GM19324 (cell line): ENCODE results near the gene IFNW1.
"Not testable (repeated sequence)": the region's sequence is repeated elsewhere in the genome, so short reads cannot be mapped to it uniquely, and the experiment has no call there.

ENCODE experiments used
- ATAC-seq: cut with Tn5 transposase; IDR thresholded peaks from one replicate; pipeline ENCODE4 v1.9.1; 2021; ENCODE audit warnings: mild to moderate bottlenecking, moderate library complexity; ENCODE audit not compliant: unreplicated experiment, low FRiP score

Gene IFNW1

GRCh38 chr9:21141427-21141882, at the start of gene IFNW1:
TSS of gene IFNW1 (minus strand) at chr9:21141832. CDS start at chr9:21141570, 262 bp downstream.
- no peak for ATAC-seq

- ATAC-seq, result not testable (repeated sequence)
Measured at GRCh38 chr9:21187487-21187886, 45.9 kb upstream of the IFNW1 start, which contains the start of gene IFNA4. TSS of gene IFNA4 (minus strand) at chr9:21187587. CDS start at chr9:21187531, 56 bp downstream.

- ATAC-seq, result peak; percentile 94
Measured at GRCh38 chr9:21182810-21183736, 41.4 kb upstream of the IFNW1 start.

- no peak for ATAC-seq
Measured at GRCh38 chr9:21174671-21175070, 33.0 kb upstream of the IFNW1 start.

GRCh38 chr9:21172156-21172555, 30.5 kb upstream of the IFNW1 start:
- ATAC-seq, result no peak

GRCh38 chr9:21171351-21171750, 29.7 kb upstream of the IFNW1 start:
- no peak for ATAC-seq

DNA sequence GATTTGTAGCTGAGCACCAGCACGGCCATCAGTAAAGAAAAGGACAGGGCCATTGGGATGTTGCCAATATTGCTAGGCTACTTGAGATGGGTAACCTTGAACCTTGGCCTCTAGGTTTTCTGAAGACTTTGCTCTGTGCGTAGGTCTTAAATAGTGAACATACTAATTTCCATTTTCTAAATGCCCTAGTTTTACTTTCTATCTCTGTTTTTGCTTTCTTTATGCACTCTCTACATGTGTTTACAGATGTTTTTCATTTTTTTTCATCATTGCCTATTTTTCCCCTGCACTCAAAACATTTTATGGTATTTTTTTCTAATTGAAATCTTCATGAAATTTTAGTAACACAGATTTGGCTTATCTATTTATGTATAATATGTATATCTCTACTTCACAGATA, 24.9 kb upstream of the IFNW1 start, which contains the start of gene IFNA21:
IFNA21 (minus strand) TSS at position 101 of the 400 bp plus-strand sequence; CDS start at position 53, 48 bp downstream.
- not testable (repeated sequence) for ATAC-seq

DNA sequence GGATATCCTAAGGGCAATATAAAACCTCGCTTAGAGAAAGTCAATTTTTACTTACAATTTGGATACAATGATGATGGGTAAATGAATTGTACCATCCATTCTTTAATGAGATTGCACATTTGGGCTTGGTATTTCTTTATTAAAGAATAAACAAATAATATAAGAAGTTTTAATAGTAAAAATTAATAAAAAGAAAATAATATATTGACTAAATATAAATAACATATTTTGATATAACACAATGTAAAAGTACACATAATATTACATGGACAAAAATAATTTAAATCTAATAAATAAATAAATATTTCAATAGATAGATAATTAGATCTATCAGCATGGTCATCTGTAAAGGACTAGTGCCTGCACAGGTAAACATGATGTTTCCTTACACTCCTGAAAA, 23.9 kb upstream of the IFNW1 start:
- ATAC-seq, result no peak

DNA sequence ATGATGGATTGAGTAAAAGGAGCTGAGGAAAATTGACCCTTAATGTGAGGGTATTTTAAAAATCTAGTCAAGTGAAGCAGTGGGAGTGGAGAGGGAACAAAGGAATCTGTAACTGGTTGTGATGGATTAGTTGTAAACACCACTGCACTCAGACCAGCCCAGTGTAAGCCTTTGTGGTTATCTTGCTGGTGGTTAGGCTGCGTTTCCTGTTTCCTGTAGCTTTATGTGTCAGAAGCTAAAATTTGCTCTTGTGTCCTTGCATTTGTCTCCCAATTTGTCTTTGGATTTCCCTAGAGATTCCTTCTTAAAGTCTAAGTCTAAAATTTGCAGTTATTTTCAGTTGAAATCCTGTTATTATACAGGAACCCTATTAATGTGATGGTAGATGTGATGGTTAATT, 18.5 kb upstream of the IFNW1 start:
- peak; percentile 68 for ATAC-seq

- ATAC-seq, result no peak
Measured at GRCh38 chr9:21155501-21155900, 13.9 kb upstream of the IFNW1 start.

GRCh38 chr9:21154018-21154608, 12.5 kb upstream of the IFNW1 start:
- ATAC-seq, result peak; percentile 81

- ATAC-seq, result peak; percentile 34
Measured at GRCh38 chr9:21153336-21154017, 11.8 kb upstream of the IFNW1 start.

- peak; percentile 73 for ATAC-seq
Measured at GRCh38 chr9:21144603-21145002, 3.0 kb upstream of the IFNW1 start.

GRCh38 chr9:21137020-21137419, 4.6 kb downstream of the IFNW1 start:
- no peak for ATAC-seq

DNA sequence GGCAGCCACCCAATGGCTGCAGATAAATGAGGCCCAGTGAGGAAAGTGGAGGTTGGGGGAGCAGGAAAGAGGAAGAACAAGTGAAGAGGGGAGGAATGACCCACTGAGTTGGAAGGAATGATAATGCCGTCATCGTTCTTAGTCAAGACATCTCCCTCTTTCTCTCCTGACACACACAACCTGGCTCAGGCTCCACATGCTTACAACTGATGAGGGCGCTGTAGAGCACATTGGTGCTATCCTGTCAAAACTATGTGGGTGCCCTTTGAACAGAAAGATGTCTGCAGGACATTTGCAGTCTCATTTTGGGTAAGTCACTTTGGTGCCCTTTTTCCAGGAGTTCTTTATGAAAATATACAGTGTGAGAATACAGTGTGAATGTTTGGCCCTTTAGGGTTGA, 5.9 kb downstream of the IFNW1 start:
- ATAC-seq, result no peak

DNA sequence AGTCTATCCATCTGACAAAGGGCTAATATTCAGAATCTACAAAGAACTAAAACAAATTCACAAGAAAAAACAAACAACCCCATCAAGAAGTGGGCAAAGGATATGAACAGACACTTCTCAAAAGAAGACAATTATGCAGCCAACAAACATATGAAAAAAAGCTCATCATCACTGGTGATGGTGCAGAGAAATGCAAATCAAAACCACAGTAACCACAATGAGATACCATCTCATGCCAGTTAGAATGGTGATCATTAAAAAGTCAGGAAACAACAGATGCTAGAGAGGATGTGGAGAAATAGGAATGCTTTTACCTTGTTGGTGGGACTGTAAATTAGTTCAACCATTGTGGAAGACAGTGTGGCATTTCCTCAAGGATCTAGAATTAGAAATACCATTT, 13.4 kb downstream of the IFNW1 start:
- ATAC-seq, result not testable (repeated sequence)

DNA sequence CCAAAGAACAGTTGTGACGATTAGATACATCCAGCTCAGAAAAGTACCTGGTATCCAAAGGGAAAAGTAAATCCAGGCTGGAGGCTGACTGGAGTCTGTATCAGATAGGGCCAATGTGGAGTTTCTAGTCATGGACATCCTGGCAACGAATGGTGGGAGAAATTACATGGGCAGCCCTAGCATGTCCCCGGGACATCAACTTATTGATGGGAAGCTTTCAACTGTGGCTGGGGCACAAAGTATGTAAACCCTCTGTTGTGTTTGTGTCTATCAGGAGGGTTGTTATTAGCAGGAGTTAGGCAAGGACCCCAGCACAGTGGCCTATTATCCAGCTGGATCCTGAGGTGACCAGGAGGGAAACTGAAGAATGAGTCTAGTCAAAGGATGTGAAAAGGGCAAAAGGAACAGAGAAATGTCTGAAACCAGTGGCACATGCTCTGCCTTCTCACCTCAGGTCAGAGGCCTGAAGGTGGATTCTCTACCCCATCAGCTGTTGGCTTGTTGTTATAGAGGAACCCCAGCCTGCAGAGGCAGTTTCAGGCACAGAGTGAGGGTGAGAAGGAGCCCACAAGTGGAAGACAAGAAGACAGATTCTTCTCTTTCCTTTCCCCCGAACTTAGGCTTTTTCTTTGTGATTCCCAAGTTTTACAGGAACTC, 19.9 kb downstream of the IFNW1 start:
- ATAC-seq, result peak; percentile 66

DNA sequence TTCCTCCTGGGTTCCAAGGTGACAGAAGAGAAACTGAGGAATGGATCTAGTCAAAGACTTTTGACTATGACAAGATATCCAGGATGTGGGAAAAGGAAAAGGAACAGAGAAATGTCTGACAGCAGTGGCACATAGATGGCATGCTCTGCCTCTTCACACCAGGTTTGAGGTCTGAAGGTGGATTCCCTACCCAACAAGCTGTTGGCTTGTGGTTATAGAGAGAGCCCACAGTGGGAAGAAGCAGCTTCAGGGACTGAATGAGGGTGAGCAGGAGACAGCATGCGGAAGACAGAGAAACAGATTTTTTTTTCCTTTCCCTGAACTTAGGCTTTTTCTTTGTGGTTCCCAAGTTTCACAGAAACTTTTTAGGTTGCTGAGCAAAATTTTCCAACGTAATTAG, 20.6 kb downstream of the IFNW1 start:
- no peak for ATAC-seq

- ATAC-seq, result no peak
Measured at GRCh38 chr9:21119093-21119770, 22.4 kb downstream of the IFNW1 start.

- no peak for ATAC-seq
Measured at GRCh38 chr9:21114311-21114710, 27.3 kb downstream of the IFNW1 start.
